ENCODE measurements around the gene IFITM2. TPM values are rescaled to one million over a fixed set of nuclear protein-coding genes. Genes with fewer than 3 reads are reported as not detected.

Gene IFITM2
- polyA plus RNA-seq, 1 experiment = 219 TPM

GRCh38 chr11:350723-351255 lies 43.2 kb downstream of the IFITM2 start:
- DNase-seq (ENCODE audit: low read depth, low spot score) = no peak
- POLR2A ChIA-PET = no interaction called here
- CTCF ChIA-PET = no interaction called here
- Histone ChIP-seq H3K27ac (ENCODE audit: low read depth, low read length) (no peak overlapping the region), H3K27me3 (ENCODE audit: control insufficient read depth, insufficient read depth, low read length) (no peaks in the 10 kb centered on the region), H3K4me3 (ENCODE audit: low read depth, low read length) (no peak overlapping the region), H3K9me3 (ENCODE audit: control insufficient read depth, insufficient read depth, low read length) (no peaks in the 10 kb centered on the region; the same call in 1 of the 2 replicates)
- TF ChIP-seq, protein P1, sequence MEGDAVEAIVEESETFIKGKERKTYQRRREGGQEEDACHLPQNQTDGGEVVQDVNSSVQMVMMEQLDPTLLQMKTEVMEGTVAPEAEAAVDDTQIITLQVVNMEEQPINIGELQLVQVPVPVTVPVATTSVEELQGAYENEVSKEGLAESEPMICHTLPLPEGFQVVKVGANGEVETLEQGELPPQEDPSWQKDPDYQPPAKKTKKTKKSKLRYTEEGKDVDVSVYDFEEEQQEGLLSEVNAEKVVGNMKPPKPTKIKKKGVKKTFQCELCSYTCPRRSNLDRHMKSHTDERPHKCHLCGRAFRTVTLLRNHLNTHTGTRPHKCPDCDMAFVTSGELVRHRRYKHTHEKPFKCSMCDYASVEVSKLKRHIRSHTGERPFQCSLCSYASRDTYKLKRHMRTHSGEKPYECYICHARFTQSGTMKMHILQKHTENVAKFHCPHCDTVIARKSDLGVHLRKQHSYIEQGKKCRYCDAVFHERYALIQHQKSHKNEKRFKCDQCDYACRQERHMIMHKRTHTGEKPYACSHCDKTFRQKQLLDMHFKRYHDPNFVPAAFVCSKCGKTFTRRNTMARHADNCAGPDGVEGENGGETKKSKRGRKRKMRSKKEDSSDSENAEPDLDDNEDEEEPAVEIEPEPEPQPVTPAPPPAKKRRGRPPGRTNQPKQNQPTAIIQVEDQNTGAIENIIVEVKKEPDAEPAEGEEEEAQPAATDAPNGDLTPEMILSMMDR (IDR thresholded peaks at IDR 0.05; ENCODE audit: low read depth, low read length) = no peak

- Histone ChIP-seq H3K27ac (ENCODE audit: low read depth, low read length) (no peak overlapping the region), H3K4me3 (ENCODE audit: low read depth, low read length) (no peak overlapping the region), H3K9me3 (ENCODE audit: control insufficient read depth, insufficient read depth, low read length) (no peaks in the 10 kb centered on the region; the same call in 1 of the 2 replicates), H3K27me3 (ENCODE audit: control insufficient read depth, insufficient read depth, low read length) (no peaks in the 10 kb centered on the region)
- POLR2A ChIA-PET = no interaction called here
- DNase-seq (ENCODE audit: low read depth, low spot score) = no peak
- CTCF ChIA-PET = no interaction called here
- TF ChIP-seq, protein P1 (IDR thresholded peaks at IDR 0.05; ENCODE audit: low read depth, low read length) = no peak
Observed at GRCh38 chr11:351411-351810, 43.8 kb downstream of the IFITM2 start.

DNA sequence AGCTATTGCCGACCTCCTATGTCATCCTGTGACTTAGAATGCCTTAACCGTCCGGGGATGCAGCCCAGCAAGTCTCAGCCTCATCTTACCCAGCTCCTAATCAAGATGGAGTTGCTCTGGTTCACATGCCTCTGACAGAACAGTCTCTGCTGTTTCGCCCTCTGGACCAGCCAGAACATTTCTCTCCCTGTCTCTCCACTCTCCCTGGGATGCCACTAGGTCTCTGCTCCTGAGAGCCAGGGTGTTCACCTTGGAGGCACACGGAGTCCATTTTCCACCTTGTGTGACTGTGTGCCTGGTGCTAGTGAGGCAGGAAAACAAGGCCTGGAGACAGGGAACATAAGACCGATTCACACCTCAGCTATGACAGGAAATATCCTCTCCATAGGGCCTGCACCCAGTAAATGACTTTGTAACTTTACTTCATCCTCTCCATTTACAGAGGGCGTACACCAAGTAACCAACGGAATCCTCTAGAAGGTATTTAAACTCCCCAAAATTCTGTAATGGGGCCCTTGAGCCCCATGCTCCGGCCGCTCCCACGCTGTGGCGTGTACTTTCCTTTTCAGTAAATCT lies 44.9 kb downstream of the IFITM2 start:
- CTCF ChIA-PET = no interaction called here
- no peak for DNase-seq (ENCODE audit: low read depth, low spot score)
- TF ChIP-seq, protein P1 (IDR thresholded peaks at IDR 0.05; ENCODE audit: low read depth, low read length) = no peak

GRCh38 chr11:353179-353873 lies 45.7 kb downstream of the IFITM2 start:
- TF ChIP-seq, protein P1 (IDR thresholded peaks at IDR 0.05; ENCODE audit: low read depth, low read length) = no peak
- POLR2A ChIA-PET = no interaction called here
- Histone ChIP-seq H3K9me3 (ENCODE audit: control insufficient read depth, insufficient read depth, low read length) (no peaks in the 10 kb centered on the region; the same call in 1 of the 2 replicates), H3K27ac (ENCODE audit: low read depth, low read length) (peak overlapping the region; percentile 75), H3K27me3 (ENCODE audit: control insufficient read depth, insufficient read depth, low read length) (no peaks in the 10 kb centered on the region), H3K4me3 (ENCODE audit: low read depth, low read length) (no peak overlapping the region)
- CTCF ChIA-PET = no interaction called here
- DNase-seq (ENCODE audit: low read depth, low spot score) = peak; percentile 63

More for the DNA sequence above, 44.9 kb downstream of the IFITM2 start:
- POLR2A ChIA-PET = no interaction called here
- Histone ChIP-seq H3K9me3 (ENCODE audit: control insufficient read depth, insufficient read depth, low read length) (no peaks in the 10 kb centered on the region; the same call in 1 of the 2 replicates), H3K27ac (ENCODE audit: low read depth, low read length) (no peak overlapping the region), H3K27me3 (ENCODE audit: control insufficient read depth, insufficient read depth, low read length) (no peaks in the 10 kb centered on the region), H3K4me3 (ENCODE audit: low read depth, low read length) (no peak overlapping the region)
